CD14-positive monocyte (primary cell): ENCODE data around the gene CFAP20DC. TPM values are rescaled to one million over a fixed set of nuclear protein-coding genes. Genes with fewer than 3 reads are reported as not detected.
A peak's percentile ranks its signal among the peaks of the same experiment; 100 is the strongest.

Experiments used
- DNase-seq, 3 donors: peaks; one replicate each; pipeline ENCODE4 v3.0.0-alpha.2; 2011 to 2022
- H2AFZ ChIP-seq: 2 replicates; pipeline ENCODE4 v1.6.0; 2012; ENCODE audit warnings: mild to moderate bottlenecking, low read depth, low read length, inconsistent platforms; ENCODE audit not compliant: insufficient read depth, poor library complexity, severe bottlenecking
- H3K27ac ChIP-seq, 2 donors: 1 replicate in 1 of 2; 2 replicates in 1 of 2; pipeline ENCODE4 v1.5.1; 2012 to 2013; ENCODE audit warnings: low read length in 2 of 2, control low read depth in 1 of 2, inconsistent platforms in 1 of 2, low read depth in 1 of 2, mild to moderate bottlenecking in 1 of 2
- H3K27me3 ChIP-seq, 2 donors: one replicate each; pipeline versions ENCODE4 v1.6.0 to v1.6.1; 2011 to 2013; ENCODE audit warnings: low read length in 2 of 2; ENCODE audit not compliant: control insufficient read depth in 2 of 2, insufficient read depth in 2 of 2
- H3K36me3 ChIP-seq, 2 donors: replicated peaks in 1 of 2; 1 replicate in 1 of 2; 2 replicates in 1 of 2; pipeline versions ENCODE4 v1.5.1 to v1.6.1; 2012 to 2013; ENCODE audit warnings: low read length in 2 of 2, control low read depth in 1 of 2, inconsistent platforms in 1 of 2, mild to moderate bottlenecking in 1 of 2; ENCODE audit not compliant: insufficient read depth in 2 of 2, control insufficient read depth in 1 of 2
- H3K4me1 ChIP-seq, 2 donors: 1 replicate in 1 of 2; 2 replicates in 1 of 2; pipeline versions ENCODE4 v1.5.1 to v1.6.1; 2012 to 2013; ENCODE audit warnings: low read length in 2 of 2, control low read depth in 1 of 2, inconsistent platforms in 1 of 2, mild to moderate bottlenecking in 1 of 2, moderate library complexity in 1 of 2; ENCODE audit not compliant: insufficient read depth in 2 of 2, control insufficient read depth in 1 of 2
- H3K4me2 ChIP-seq: replicated peaks from 2 replicates; pipeline ENCODE3; 2012; ENCODE audit warnings: low read length, moderate library complexity, mild to moderate bottlenecking; ENCODE audit not compliant: poor library complexity, severe bottlenecking; ENCODE audit errors: extremely low read depth
- H3K4me3 ChIP-seq, 3 experiments: fragments of 200-600 bp in 1 of 3; sonication (generic) in 1 of 3; replicated peaks in 1 of 3; 1 replicate in 2 of 3; 2 replicates in 1 of 3; pipeline ENCODE4 v1.5.1; 2011 to 2013; ENCODE audit warnings: low read length in 3 of 3, mild to moderate bottlenecking in 3 of 3, control low read depth in 2 of 3, low read depth in 2 of 3, inconsistent platforms in 1 of 3, moderate library complexity in 1 of 3
- H3K79me2 ChIP-seq: 2 replicates; pipeline ENCODE4 v1.6.0; 2012; ENCODE audit warnings: mild to moderate bottlenecking, control low read depth, inconsistent platforms, low read length, moderate library complexity; ENCODE audit not compliant: insufficient read depth
- H3K9ac ChIP-seq: 2 replicates; pipeline ENCODE4 v1.6.0; 2017; ENCODE audit warnings: low read length, mild to moderate bottlenecking; ENCODE audit not compliant: insufficient read depth, poor library complexity, severe bottlenecking
- H3K9me3 ChIP-seq, 2 donors: replicated peaks in 1 of 2; 1 replicate in 1 of 2; 2 replicates in 1 of 2; pipeline versions ENCODE4 v1.5.1 to v1.6.1; 2012 to 2013; ENCODE audit warnings: low read length in 2 of 2, control low read depth in 1 of 2; ENCODE audit not compliant: control insufficient read depth in 1 of 2, insufficient read depth in 1 of 2
- H4K20me1 ChIP-seq: 2 replicates; pipeline ENCODE4 v1.6.0; 2012; ENCODE audit warnings: mild to moderate bottlenecking, low read length, control low read depth, moderate library complexity; ENCODE audit not compliant: insufficient read depth
- H3K27ac Mint-ChIP-seq, 7 donors: one replicate each; pipeline ENCODE4 v1.8.0; 2020; ENCODE audit warnings: mild to moderate bottlenecking in 7 of 7, mixed read lengths in 7 of 7, moderate library complexity in 6 of 7, inconsistent platforms in 2 of 7
- H3K27me3 Mint-ChIP-seq, 3 donors: one replicate each; pipeline ENCODE4 v1.8.0; 2021 to 2022; ENCODE audit warnings: low read depth in 3 of 3, mild to moderate bottlenecking in 3 of 3, mixed read lengths in 3 of 3, moderate library complexity in 3 of 3, inconsistent platforms in 1 of 3
- H3K36me3 Mint-ChIP-seq, 2 donors: one replicate each; pipeline ENCODE4 v1.8.0; 2020; ENCODE audit warnings: mixed read lengths in 2 of 2, inconsistent platforms in 1 of 2, mild to moderate bottlenecking in 1 of 2
- H3K4me1 Mint-ChIP-seq: one replicate; pipeline ENCODE4 v1.8.0; 2020; ENCODE audit warnings: mild to moderate bottlenecking, mixed read lengths
- H3K4me3 Mint-ChIP-seq, 2 donors: one replicate each; pipeline ENCODE4 v1.8.0; 2020; ENCODE audit warnings: mild to moderate bottlenecking in 2 of 2, mixed read lengths in 2 of 2, moderate library complexity in 1 of 2
- H3K9me3 Mint-ChIP-seq, 7 donors: one replicate each; pipeline ENCODE4 v1.8.0; 2020 to 2022; ENCODE audit warnings: mixed read lengths in 7 of 7, mild to moderate bottlenecking in 6 of 7, moderate library complexity in 6 of 7, inconsistent platforms in 2 of 7
- CTCF ChIP-seq: fragments of 200-600 bp; IDR thresholded peaks from one replicate; pipeline ENCODE4 v1.8.0; 2022; ENCODE audit warnings: antibody characterized with exemption, mild to moderate bottlenecking
- WGBS: methylation state at CpG from one replicate; pipeline ENCODE4 v1.1.5; 2013; ENCODE audit warnings: missing lambda C conversion rate; ENCODE audit not compliant: insufficient coverage; 5-methylcytosine and 5-hydroxymethylcytosine counted together
- intact Hi-C, 2 donors: fragments of 100-400 bp; cut with micrococcal nuclease; formaldehyde crosslinking; loops; one replicate each; pipeline versions ENCODE4 v1.15.0 to v1.15.1; 2023
- polyA plus RNA-seq, 3 donors: library from polyadenylated mRNA; depleted of rRNA in 1 of 3; unstranded in 2 of 3; stranded (reverse) in 1 of 3; fragments of 300-500 nt in 2 of 3; fragments of >200 nt in 1 of 3; fragmentation: Illumina TruSeq in 2 of 3; gene quantifications; 1 replicate in 2 of 3; 2 replicates in 1 of 3; pipeline ENCODE4 v1.2.3, GENCODE V29; 2012 to 2021

The CFAP20DC gene
- polyA plus RNA-seq, 3 donors = not detected

- no peaks in the 10 kb centered on the region for H4K20me1 ChIP-seq
- no peaks in the 10 kb centered on the region for H3K36me3 ChIP-seq
- H3K4me2 ChIP-seq = no peak overlapping the region
- Mint-ChIP-seq H3K36me3 (no peaks in the 10 kb centered on the region), H3K4me3 (no peak overlapping the region), H3K4me1 (peaks cover 2% of the 10 kb centered on the region), H3K9me3 (peaks cover 6 to 22% (median 15%) of the 10 kb centered on the region in 7 donors), H3K27ac (no peak overlapping the region), H3K27me3 (peaks cover 0 to 2% (median 1%) of the 10 kb centered on the region in 3 donors)
- DNase-seq = no peak
- no peak for TF ChIP-seq CTCF
- intact Hi-C loops = no loop called here
- 89% methylated on average over 1 of the region's 2 CpGs for WGBS
- H3K9ac ChIP-seq = no peak overlapping the region
- H3K4me3 ChIP-seq = no peak overlapping the region
- no peaks in the 10 kb centered on the region for H3K4me1 ChIP-seq
- H3K27me3 ChIP-seq = no peaks in the 10 kb centered on the region
- H2AFZ ChIP-seq = no peak overlapping the region
- H3K9me3 ChIP-seq = peaks cover 0 to 3% of the 10 kb centered on the region in 2 donors
- no peaks in the 10 kb centered on the region for H3K79me2 ChIP-seq
- no peak overlapping the region for H3K27ac ChIP-seq
These were observed 244.9 kb downstream of the CFAP20DC start for GRCh38 chr3:58804914-58805313.

GRCh38 chr3:58801541-58801940 is 248.3 kb downstream of the CFAP20DC start:
- WGBS = 98% methylated on average over 5 of the region's 6 CpGs
- Histone ChIP-seq H3K27ac (no peak overlapping the region), H3K4me1 (no peaks in the 10 kb centered on the region), H3K79me2 (no peaks in the 10 kb centered on the region), H3K4me2 (no peak overlapping the region), H3K9ac (no peak overlapping the region), H4K20me1 (no peaks in the 10 kb centered on the region), H3K36me3 (no peaks in the 10 kb centered on the region), H2AFZ (no peak overlapping the region), H3K4me3 (no peak overlapping the region), H3K27me3 (no peaks in the 10 kb centered on the region), H3K9me3 (no peaks in the 10 kb centered on the region)
- no peak overlapping the region for H3K4me3 Mint-ChIP-seq
- H3K27me3 Mint-ChIP-seq = peaks cover 0 to 2% (median 1%) of the 10 kb centered on the region in 3 donors
- peaks cover 9% of the 10 kb centered on the region for H3K4me1 Mint-ChIP-seq
- H3K27ac Mint-ChIP-seq = peak overlapping the region in 1 of 7 donors; percentile 42
- TF ChIP-seq CTCF = no peak
- peaks cover 2 to 4% (median 2%) of the 10 kb centered on the region in 7 donors for H3K9me3 Mint-ChIP-seq
- no peaks in the 10 kb centered on the region for H3K36me3 Mint-ChIP-seq
- intact Hi-C loops = no loop called here
- DNase-seq = no peak
